Rectal smooth muscle tissue (tissue), 1 donor: ENCODE measurements around the gene AP3D1.

Source experiments
- H3K27ac ChIP-seq: one replicate; pipeline ENCODE4 v1.7.0; 2013; ENCODE audit warnings: low read depth, low read length, inconsistent platforms
- H3K27me3 ChIP-seq: one replicate; pipeline ENCODE4 v1.7.0; 2013; ENCODE audit warnings: low read length; ENCODE audit not compliant: control insufficient read depth, insufficient read depth
- H3K36me3 ChIP-seq: one replicate; pipeline ENCODE4 v1.7.0; 2013; ENCODE audit warnings: low read length; ENCODE audit not compliant: control insufficient read depth, insufficient read depth
- H3K4me1 ChIP-seq: one replicate; pipeline ENCODE4 v1.7.0; 2013; ENCODE audit warnings: low read length; ENCODE audit not compliant: control insufficient read depth, insufficient read depth
- H3K4me3 ChIP-seq: one replicate; pipeline ENCODE4 v1.7.0; 2013; ENCODE audit warnings: low read length
- H3K9ac ChIP-seq: one replicate; pipeline ENCODE4 v1.7.0; 2013; ENCODE audit warnings: low read length

The AP3D1 gene

DNA sequence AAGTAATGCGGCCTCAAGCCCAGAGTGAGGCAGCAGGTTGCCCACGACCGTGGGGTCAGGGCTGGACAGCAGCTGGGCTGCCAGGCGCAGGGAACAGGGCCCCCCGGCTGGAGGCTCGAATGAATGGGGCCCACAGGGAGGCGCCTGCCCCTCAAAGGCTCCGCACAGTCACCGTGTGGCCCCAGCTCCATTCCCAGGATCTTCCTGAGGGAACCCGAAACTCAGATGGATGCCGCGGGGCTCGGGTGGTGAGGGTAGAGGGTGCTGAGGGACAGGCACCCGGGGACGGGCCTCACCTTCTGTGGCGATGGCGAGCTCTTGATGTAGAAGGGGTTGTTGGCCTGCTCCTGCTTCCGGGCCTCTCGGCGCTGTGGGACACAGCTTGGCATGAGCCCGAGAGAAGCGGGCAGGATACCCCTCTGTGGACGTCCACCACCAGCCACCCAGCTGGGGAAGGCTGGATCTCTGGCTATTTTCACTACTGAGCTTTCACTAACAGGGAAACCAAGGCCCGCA lies 35.4 kb downstream of the AP3D1 start:
- Histone ChIP-seq H3K4me3 (no peak overlapping the region), H3K4me1 (no peaks in the 10 kb centered on the region), H3K27ac (no peak overlapping the region), H3K36me3 (peaks cover 72% of the 10 kb centered on the region), H3K27me3 (no peaks in the 10 kb centered on the region), H3K9ac (no peak overlapping the region)

GRCh38 chr19:2115324-2115723 lies 36.0 kb downstream of the AP3D1 start:
- H3K4me3 ChIP-seq: no peak overlapping the region
- no peak overlapping the region for H3K9ac ChIP-seq
- H3K27me3 ChIP-seq: no peaks in the 10 kb centered on the region
- H3K4me1 ChIP-seq: no peaks in the 10 kb centered on the region
- no peak overlapping the region for H3K27ac ChIP-seq
- peaks cover 71% of the 10 kb centered on the region for H3K36me3 ChIP-seq

- H3K27me3 ChIP-seq: no peaks in the 10 kb centered on the region
- peaks cover 71% of the 10 kb centered on the region for H3K36me3 ChIP-seq
- no peak overlapping the region for H3K27ac ChIP-seq
- no peak overlapping the region for H3K4me3 ChIP-seq
- H3K4me1 ChIP-seq: no peaks in the 10 kb centered on the region
- H3K9ac ChIP-seq: no peak overlapping the region
These were observed 36.5 kb downstream of the AP3D1 start for GRCh38 chr19:2114821-2115220.

- Histone ChIP-seq H3K36me3 (peaks cover 74% of the 10 kb centered on the region), H3K27me3 (no peaks in the 10 kb centered on the region), H3K4me3 (no peak overlapping the region), H3K27ac (no peak overlapping the region), H3K9ac (no peak overlapping the region), H3K4me1 (no peaks in the 10 kb centered on the region)
These were observed 37.1 kb downstream of the AP3D1 start for GRCh38 chr19:2114218-2114617.

DNA sequence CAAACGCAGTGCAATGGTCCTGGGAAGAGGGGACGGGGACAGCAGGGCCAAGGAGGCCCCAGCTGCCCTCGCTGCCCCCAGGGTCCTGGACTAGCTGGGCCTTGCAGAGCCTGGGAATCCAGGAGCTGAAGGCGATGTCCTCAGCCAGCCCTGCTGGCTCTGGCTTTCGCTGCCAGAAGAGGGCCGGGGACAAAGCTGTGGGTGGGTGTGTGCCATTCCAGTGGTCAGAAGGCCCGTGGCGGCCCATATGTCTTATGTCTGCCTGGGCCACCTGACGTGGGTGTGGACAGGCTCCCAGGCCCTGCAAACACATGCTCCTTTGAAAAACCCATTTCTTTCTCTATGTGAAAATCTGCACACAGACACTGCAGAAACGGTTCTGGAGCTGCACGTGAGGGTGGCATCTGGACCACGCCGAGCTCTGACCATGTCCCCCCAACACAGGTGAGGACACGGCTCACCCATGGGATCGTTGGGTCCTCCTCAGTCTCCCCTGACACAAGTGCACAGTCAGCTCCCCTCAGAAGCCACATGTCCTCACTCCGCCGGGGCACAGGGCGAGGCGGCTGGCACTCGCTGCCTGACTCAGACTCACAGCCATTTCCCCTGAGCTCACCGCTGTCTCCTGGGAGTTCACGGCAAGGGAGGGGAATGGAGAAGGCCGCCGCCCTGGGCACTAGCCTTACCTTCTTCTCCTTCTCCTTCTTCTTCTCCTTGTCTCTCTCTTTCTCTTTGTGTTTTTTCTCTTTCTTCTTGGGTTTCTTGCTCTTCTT lies 37.7 kb downstream of the AP3D1 start:
- no peak overlapping the region for H3K27ac ChIP-seq
- peaks cover 76% of the 10 kb centered on the region for H3K36me3 ChIP-seq
- H3K4me1 ChIP-seq: no peaks in the 10 kb centered on the region

GRCh38 chr19:2112516-2113320 lies 38.6 kb downstream of the AP3D1 start:
- Histone ChIP-seq H3K4me1 (no peaks in the 10 kb centered on the region), H3K27ac (no peak overlapping the region), H3K27me3 (no peaks in the 10 kb centered on the region), H3K9ac (no peak overlapping the region), H3K36me3 (peaks cover 71% of the 10 kb centered on the region), H3K4me3 (no peak overlapping the region)

More for the DNA sequence above, 37.7 kb downstream of the AP3D1 start:
- no peak overlapping the region for H3K4me3 ChIP-seq
- no peak overlapping the region for H3K9ac ChIP-seq
- no peaks in the 10 kb centered on the region for H3K27me3 ChIP-seq

DNA sequence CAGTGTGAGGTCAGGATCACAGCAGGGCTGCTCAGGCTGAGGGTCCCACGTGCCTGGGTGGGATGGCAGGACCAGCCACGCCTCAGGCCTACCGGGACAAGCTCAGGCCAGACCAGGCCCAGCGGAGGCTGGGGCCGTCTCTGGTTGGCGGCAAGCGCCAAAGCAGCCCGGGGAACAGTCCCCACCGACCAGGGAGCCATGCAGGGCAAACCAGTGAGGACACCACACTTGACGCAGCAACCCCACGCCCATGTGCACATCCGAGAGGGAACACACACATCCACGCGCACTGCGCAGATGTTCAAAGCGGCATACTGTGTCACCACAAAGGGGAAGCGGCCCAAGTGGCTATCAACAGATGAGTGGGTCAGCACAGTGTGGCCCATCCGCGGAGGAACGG lies 39.5 kb downstream of the AP3D1 start:
- H3K36me3 ChIP-seq: peaks cover 65% of the 10 kb centered on the region
- H3K27me3 ChIP-seq: no peaks in the 10 kb centered on the region
- H3K4me3 ChIP-seq: no peak overlapping the region
- H3K4me1 ChIP-seq: no peaks in the 10 kb centered on the region
- H3K9ac ChIP-seq: no peak overlapping the region
- H3K27ac ChIP-seq: no peak overlapping the region

GRCh38 chr19:2111425-2111824 lies 39.9 kb downstream of the AP3D1 start:
- H3K4me3 ChIP-seq: no peak overlapping the region
- H3K36me3 ChIP-seq: peaks cover 65% of the 10 kb centered on the region
- no peak overlapping the region for H3K9ac ChIP-seq
- no peak overlapping the region for H3K27ac ChIP-seq
- H3K27me3 ChIP-seq: no peaks in the 10 kb centered on the region
- H3K4me1 ChIP-seq: no peaks in the 10 kb centered on the region

GRCh38 chr19:2110822-2111221 lies 40.5 kb downstream of the AP3D1 start:
- H3K27me3 ChIP-seq: no peaks in the 10 kb centered on the region
- H3K36me3 ChIP-seq: peaks cover 64% of the 10 kb centered on the region
- no peak overlapping the region for H3K9ac ChIP-seq
- no peak overlapping the region for H3K27ac ChIP-seq
- H3K4me1 ChIP-seq: no peaks in the 10 kb centered on the region
- H3K4me3 ChIP-seq: no peak overlapping the region

DNA sequence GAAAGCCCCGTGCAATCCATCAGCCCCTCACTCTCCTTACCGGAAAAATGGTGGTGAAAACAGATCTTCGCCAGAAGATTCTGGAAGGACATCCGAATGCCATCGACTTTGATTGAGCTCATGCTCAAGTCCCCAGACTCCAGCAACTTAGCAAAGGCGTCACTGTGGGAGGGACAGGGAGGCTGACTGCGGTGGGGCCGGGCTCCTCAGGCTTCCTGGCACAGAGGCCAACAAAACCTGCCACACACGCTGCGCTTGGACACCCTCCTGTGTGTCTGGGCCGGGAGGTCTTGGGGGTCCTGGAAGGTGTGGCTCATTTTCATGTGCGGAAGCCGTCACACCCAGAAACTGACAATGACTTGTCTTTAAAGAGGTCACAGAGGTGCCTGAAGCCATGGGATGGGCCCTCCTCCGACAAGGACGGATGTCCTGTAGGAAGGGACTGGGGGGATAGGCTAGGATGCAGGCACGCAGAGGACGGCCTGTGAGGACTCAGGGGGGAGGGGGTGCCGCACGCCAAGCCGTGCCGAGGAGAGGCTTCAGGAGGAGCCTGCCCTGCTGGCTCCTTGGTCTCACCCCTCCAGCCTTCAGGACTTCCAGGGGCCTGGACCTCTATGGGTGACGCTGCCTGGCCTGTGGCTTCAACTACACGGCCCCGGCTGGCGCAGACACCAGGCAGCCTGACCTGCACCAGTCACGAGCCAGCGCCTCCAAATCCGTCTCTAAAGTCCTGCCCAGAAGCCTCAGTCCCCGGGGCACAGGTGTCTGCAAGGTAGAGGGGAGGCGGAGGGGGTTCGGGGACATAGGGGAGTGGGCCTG lies 42.1 kb downstream of the AP3D1 start:
- Histone ChIP-seq H3K9ac (no peak overlapping the region), H3K4me3 (no peak overlapping the region), H3K4me1 (no peaks in the 10 kb centered on the region), H3K27me3 (no peaks in the 10 kb centered on the region), H3K36me3 (peaks cover 54% of the 10 kb centered on the region), H3K27ac (no peak overlapping the region)

- H3K27me3 ChIP-seq: no peaks in the 10 kb centered on the region
- no peaks in the 10 kb centered on the region for H3K4me1 ChIP-seq
- no peak overlapping the region for H3K27ac ChIP-seq
- peaks cover 48% of the 10 kb centered on the region for H3K36me3 ChIP-seq
- no peak overlapping the region for H3K4me3 ChIP-seq
- no peak overlapping the region for H3K9ac ChIP-seq
These were observed 42.9 kb downstream of the AP3D1 start for GRCh38 chr19:2108251-2109016.
